Left ventricle myocardium superior (tissue), 1 donor: ENCODE measurements around the gene C1orf52. TPM values are rescaled to one million over a fixed set of nuclear protein-coding genes. Genes with fewer than 3 reads are reported as not detected.
A peak's percentile ranks its signal among the peaks of the same experiment; 100 is the strongest.

Experiments used
- ATAC-seq: fragments of 200-7000 bp; cut with Tn5 transposase; one replicate; pipeline ENCODE4 v1.9.1; 2020; ENCODE audit warnings: mild to moderate bottlenecking, moderate library complexity
- DNase-seq: peaks from one replicate; pipeline ENCODE4 v3.0.0-alpha.2; 2020
- intact Hi-C: fragments of 100-400 bp; cut with micrococcal nuclease; formaldehyde crosslinking; loops from one replicate; pipeline ENCODE4 v1.11.0; 2022
- total RNA-seq: library from RNA; stranded (reverse); fragmentation: NEBNext Ultra II Directional; extraction: Animal tissue kit (Norgen Biotek cat#: 25700); gene quantifications from one replicate; pipeline ENCODE4 v1.2.1, GENCODE V29; 2021
- donor health status: DM: no; HTN: yes; CAD: no; lungs with severe emphysema.

C1orf52 gene
- total RNA-seq, 1 donor from 2014 or later: 18.7 TPM

DNA sequence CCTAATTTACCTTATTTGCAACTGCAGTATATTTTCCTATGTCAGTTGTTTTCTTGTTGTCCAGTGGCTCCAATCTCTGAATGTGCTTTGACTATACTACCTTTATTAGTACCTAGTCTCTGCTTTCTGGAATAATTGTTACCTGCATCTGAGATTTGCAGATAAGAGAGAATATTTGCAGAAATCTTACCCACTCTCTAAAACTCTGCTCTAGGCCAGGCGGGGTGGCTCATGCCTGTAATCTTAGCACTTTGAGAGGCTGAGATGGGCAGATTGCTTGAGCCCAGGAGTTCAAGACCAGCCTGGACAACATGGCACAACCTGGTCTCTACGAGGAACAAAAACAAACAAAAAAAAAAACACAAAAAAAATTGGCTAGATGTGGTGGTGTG lies 56.6 kb downstream of the C1orf52 start:
- ATAC-seq (no peak), DNase-seq (no peak)
- intact Hi-C loops: no loop called here

DNA sequence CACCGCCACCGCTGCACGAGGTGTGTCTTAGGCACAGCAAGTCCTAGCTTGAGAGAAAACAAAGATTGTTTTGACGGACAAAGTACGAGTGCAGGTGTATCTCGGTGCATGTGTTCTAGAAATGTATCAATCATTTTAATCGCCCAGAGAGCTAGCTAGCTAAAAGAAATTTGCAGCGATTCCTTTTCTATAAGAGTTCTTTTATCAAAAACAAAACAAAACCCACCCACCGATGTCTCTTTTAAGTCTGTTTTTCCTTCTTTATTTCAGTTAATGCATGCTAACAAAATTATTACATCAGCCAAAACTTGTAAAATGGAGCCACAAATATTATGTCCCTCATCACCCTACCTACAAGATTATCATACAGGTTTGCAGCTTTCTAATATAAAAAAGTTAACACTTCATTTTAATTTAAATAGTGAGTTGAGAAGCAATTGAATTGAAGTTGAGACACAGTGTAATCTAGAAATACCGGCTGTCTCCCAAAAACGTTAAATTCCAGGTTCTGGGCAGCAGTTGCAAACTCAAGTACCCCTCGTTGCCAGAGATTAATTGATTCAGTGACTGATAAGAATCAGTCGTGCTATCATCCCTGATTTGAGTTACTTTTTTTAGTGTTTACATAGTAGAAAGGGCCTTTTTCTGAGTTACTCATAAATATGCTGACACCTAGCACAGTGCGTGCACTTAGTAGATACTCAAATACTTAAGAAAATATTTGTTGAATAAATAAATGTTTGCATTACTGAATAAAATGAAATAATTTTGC lies 57.2 kb downstream of the C1orf52 start:
- ATAC-seq (no peak), DNase-seq (no peak)
- intact Hi-C loops: no loop called here

DNA sequence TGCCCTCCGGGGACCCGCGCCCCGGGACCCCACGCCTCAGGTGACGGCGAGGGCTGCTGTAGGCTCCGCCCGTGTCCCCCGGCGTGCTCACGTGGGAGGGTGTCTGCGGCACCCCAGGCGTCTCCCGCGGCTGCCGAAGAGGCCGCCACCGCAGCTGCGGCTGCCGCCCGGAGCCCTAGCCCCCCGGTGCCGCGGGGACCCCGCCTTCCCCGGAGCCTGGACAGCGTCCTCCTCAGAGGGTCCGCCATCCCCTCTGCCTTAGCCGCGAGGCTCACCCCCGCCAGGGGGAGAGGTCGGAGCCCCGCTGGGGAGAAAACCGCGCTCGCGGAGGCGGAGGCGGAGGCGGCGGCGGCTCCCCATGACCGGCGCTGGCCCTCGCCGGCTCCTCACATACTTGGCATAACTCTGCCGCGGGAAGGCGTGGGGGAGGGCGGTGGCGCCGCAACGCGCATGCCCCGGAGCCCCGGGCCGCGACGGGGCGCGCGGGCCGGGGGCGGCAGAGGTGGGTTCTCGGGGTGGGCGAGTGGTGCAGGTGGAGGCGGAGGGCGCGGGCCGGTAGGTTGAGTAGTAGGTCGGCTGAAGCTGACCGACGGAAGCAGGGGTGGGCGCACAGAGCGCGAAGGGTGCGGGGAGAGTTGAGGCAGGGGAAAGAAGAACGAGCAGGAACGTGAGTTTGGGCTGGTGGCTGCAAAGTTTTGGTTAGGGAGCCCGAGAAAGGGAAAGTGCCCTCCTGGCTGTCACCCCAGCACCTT lies 57.9 kb downstream of the C1orf52 start:
- ATAC-seq: peak; percentile 89
- intact Hi-C loops: no loop called here
- DNase-seq: peak; percentile 85

DNA sequence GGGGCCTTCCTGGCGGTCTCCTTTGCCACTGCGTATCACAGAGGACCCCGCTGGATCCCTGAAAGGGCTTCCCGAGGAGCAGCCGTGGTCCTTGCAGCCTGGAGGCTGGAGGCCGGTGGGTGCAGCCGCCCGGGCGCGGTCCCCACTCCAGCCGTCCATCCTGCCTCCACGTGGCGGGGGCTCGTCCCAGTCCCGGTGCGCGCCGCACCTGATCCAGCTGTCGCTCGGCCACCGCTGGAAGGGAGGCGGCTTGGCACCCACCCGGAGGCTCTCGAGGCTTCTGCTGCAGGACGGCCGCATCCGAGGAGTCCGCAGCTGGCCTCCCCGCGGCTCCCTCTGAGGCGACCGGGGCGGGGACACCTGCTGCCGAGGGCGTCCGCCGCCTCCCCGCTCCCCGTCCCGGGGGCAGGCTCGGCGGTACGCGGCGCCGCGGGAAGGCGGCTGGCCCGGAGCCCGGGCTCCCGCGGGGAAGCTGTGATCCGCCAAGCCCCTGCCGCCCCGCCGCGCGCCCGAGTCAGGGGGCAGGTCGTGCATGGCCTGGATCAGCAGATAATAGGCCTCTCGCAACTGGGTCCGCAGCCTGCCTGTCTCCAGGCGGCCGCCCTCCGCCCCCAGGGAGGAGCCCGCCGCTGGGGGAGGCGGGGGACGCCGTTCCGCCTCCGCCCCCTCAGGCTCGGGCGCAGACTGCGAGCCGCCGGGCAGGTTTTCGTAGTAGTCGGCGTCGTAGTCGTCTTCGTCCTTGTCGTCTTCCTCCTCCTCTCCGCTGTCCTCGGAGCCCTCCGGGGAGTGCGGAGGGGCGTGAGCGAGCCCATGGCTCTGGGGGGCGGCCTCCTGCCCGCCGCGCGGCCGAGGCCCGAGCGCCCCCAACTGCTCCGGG lies 58.8 kb downstream of the C1orf52 start, which contains the start of gene SYDE2:
Gene SYDE2 (minus strand): TSS at position 554 of the 877 bp plus-strand sequence. CDS start 20 bp downstream, at position 534.
- intact Hi-C loops: no loop called here
- DNase-seq (peak; percentile 88), ATAC-seq (peak; percentile 93)

Other genes starting within 250 kb of the C1orf52 start
- 0.72 TPM for gene MCOLN3, start 211.2 kb downstream of the C1orf52 start, total RNA-seq
- 23.0 TPM for gene SYDE2, start 58.6 kb downstream of the C1orf52 start, total RNA-seq
- gene BCL10, start 17.0 kb upstream of the C1orf52 start, total RNA-seq: 8.4 TPM
- 4.1 TPM for gene DDAH1, start 205.5 kb upstream of the C1orf52 start, total RNA-seq